RWPE1 (cell line): Measurements from ENCODE around the gene C2orf78.
"Not testable (repeated sequence)": the region's sequence is repeated elsewhere in the genome, so short reads cannot be mapped to it uniquely, and the experiment has no call there.

ENCODE experiments used
- CTCF ChIA-PET: fragments of 350-600 bp; sonication (Branson Sonifier 250); formaldehyde crosslinking; extraction: SDS; loops from one replicate; lab custom pipeline; 2021; lab: Yijun Ruan, JAX
- POLR2A ChIA-PET: fragments of 400-600 bp; formaldehyde crosslinking; extraction: SDS; loops from one replicate; lab custom pipeline; 2020; ENCODE audit warnings: antibody characterized with exemption; ENCODE audit not compliant: low non-redundant PET; lab: Yijun Ruan, JAX
- DNase-seq: peaks from one replicate; pipeline ENCODE4 v3.0.0; 2012; ENCODE audit warnings: low spot score
- H3K27ac ChIP-seq: fragments of 450-650 bp; 2 replicates; pipeline ENCODE4 v1.5.1; 2017
- CTCF ChIP-seq: fragments of 450-650 bp; conservative IDR thresholded peaks from 2 replicates; pipeline ENCODE4 v1.5.1; 2017; ENCODE audit warnings: low read depth, mild to moderate bottlenecking

The C2orf78 gene

GRCh38 chr2:73779467-73780236 is 4.3 kb upstream of the C2orf78 start, which contains the start of gene DUSP11:
TSS of gene DUSP11 (minus strand) at chr2:73780103. CDS start at chr2:73779974, 129 bp downstream.
- TF ChIP-seq CTCF, result peak; percentile 92
- CTCF ChIA-PET, result interaction anchor here (0.5 to 0.9 kb wide), 3 partner anchors 151 to 481 kb away, joined by 3 to 8 read pairs (median 6); no protein-coding TSS in a partner anchor
- POLR2A ChIA-PET, result interaction anchor here (0.6 kb wide), 1 partner anchor 9 kb away, joined by 5 read pairs; no protein-coding TSS in a partner anchor
- H3K27ac ChIP-seq, result peak within 1 kb of the TSS; percentile 81
- peak; percentile 90 for DNase-seq

- H3K27ac ChIP-seq, result peak overlapping the region; percentile 81
- TF ChIP-seq CTCF, result peak; percentile 49
- ChIA-PET POLR2A (no interaction called here), CTCF (interaction anchor here (0.9 kb wide), 1 partner anchor 481 kb away, joined by 6 read pairs; no protein-coding TSS in a partner anchor)
- no peak for DNase-seq
Measured at GRCh38 chr2:73780237-73780582, 3.8 kb upstream of the C2orf78 start.

- POLR2A ChIA-PET, DNase-seq: not testable (repeated sequence)
- peak overlapping the region; percentile 47; the same call in 1 of the 2 replicates for H3K27ac ChIP-seq
Measured at GRCh38 chr2:73783402-73783801, 581 bp upstream of the C2orf78 start.

GRCh38 chr2:73811878-73812277 is 27.9 kb downstream of the C2orf78 start:
- H3K27ac ChIP-seq, result no peak overlapping the region
- DNase-seq, result no peak
- TF ChIP-seq CTCF, result no peak
- POLR2A ChIA-PET, result no interaction called here
- CTCF ChIA-PET, result interaction anchor here (0.6 kb wide), 1 partner anchor 1193 kb away, joined by 3 read pairs; no protein-coding TSS in a partner anchor

More at GRCh38 chr2:73783402-73783801, 581 bp upstream of the C2orf78 start:
- CTCF ChIA-PET, result not testable (repeated sequence)

GRCh38 chr2:73812635-73813034 is 28.7 kb downstream of the C2orf78 start:
- no peak for DNase-seq
- no peak overlapping the region for H3K27ac ChIP-seq
- TF ChIP-seq CTCF, result no peak
- ChIA-PET CTCF (no interaction called here), POLR2A (no interaction called here)

GRCh38 chr2:73818296-73818695 is 34.3 kb downstream of the C2orf78 start:
- H3K27ac ChIP-seq, result no peak overlapping the region
- ChIA-PET CTCF (no interaction called here), POLR2A (no interaction called here)
- TF ChIP-seq CTCF, result no peak
- no peak for DNase-seq

GRCh38 chr2:73821227-73821626 is 37.2 kb downstream of the C2orf78 start:
- ChIA-PET POLR2A (no interaction called here), CTCF (interaction anchor here (0.6 kb wide), 1 partner anchor 329 kb away, joined by 3 read pairs; no protein-coding TSS in a partner anchor)
- no peak for DNase-seq
- H3K27ac ChIP-seq, result no peak overlapping the region
- TF ChIP-seq CTCF, result no peak
